HepG2 (cell line): ENCODE data around the gene TLE7. TPM values are rescaled to one million over a fixed set of nuclear protein-coding genes. Genes with fewer than 3 reads are reported as not detected.

Source experiments
- CTCF ChIP-seq: sonication (generic); formaldehyde crosslinking; IDR thresholded peaks from 2 replicates; pipeline ENCODE4 v1.5.0; 2020; ENCODE audit warnings: mild to moderate bottlenecking, missing genetic modification reagents, moderate library complexity
- KAT7 ChIP-seq: IDR thresholded peaks from 2 replicates; pipeline ENCODE4 v1.6.1; 2018; ENCODE audit warnings: borderline replicate concordance, missing compliant biosample characterization
- KDM2A ChIP-seq: sonication (generic); formaldehyde crosslinking; IDR thresholded peaks from 2 replicates; pipeline ENCODE4 v1.4.0; 2020; ENCODE audit warnings: low read depth, missing genetic modification reagents, borderline replicate concordance
- KDM3A ChIP-seq: IDR thresholded peaks from 2 replicates; pipeline ENCODE4 v1.6.1; 2018; ENCODE audit warnings: low read depth, missing compliant biosample characterization
- MYC ChIP-seq: sonication (generic); formaldehyde crosslinking; IDR thresholded peaks from 2 replicates; pipeline ENCODE4 v1.9.0; 2021; ENCODE audit warnings: missing genetic modification reagents, borderline replicate concordance
- PRDM10 ChIP-seq: sonication (generic); formaldehyde crosslinking; IDR thresholded peaks from 2 replicates; pipeline ENCODE4 v1.4.0; 2020; ENCODE audit warnings: low read depth, missing genetic modification reagents
- RARG ChIP-seq: sonication (generic); formaldehyde crosslinking; IDR thresholded peaks from 2 replicates; pipeline ENCODE4 v1.4.0; 2020; ENCODE audit warnings: low read depth, mild to moderate bottlenecking, missing genetic modification reagents
- RERE ChIP-seq: IDR thresholded peaks from 2 replicates; pipeline ENCODE4 v1.6.1; 2016; ENCODE audit warnings: low read depth, missing genetic modification reagents, missing compliant biosample characterization
- RFX3 ChIP-seq: IDR thresholded peaks from 2 replicates; pipeline ENCODE4 v1.6.1; 2016; ENCODE audit warnings: missing biosample characterization, missing genetic modification reagents
- SIN3B ChIP-seq: fragments of 150-350 bp; IDR thresholded peaks from 2 replicates; pipeline ENCODE4 v1.6.1; 2014; ENCODE audit warnings: low read length
- ZFP82 ChIP-seq: sonication (generic); formaldehyde crosslinking; IDR thresholded peaks from 2 replicates; pipeline ENCODE4 v1.5.1; 2020; ENCODE audit warnings: mild to moderate bottlenecking, missing genetic modification reagents, borderline replicate concordance
- ZNF546 ChIP-seq: sonication (generic); formaldehyde crosslinking; conservative IDR thresholded peaks from 2 replicates; pipeline ENCODE4 v1.8.1; 2023; ENCODE audit warnings: mild to moderate bottlenecking, missing genetic modification reagents
- ZNF576 ChIP-seq: sonication (generic); formaldehyde crosslinking; IDR thresholded peaks from 2 replicates; pipeline ENCODE4 v1.4.0; 2020; ENCODE audit warnings: mild to moderate bottlenecking, missing genetic modification reagents
- ZNF766 ChIP-seq: sonication (generic); formaldehyde crosslinking; IDR thresholded peaks from 2 replicates; pipeline ENCODE4 v1.5.0; 2020; ENCODE audit warnings: missing genetic modification reagents, borderline replicate concordance
- ZNF839 ChIP-seq: sonication (generic); formaldehyde crosslinking; IDR thresholded peaks from 2 replicates; pipeline ENCODE4 v1.4.0; 2020; ENCODE audit warnings: missing genetic modification reagents, mild to moderate bottlenecking, borderline replicate concordance
- polyA plus RNA-seq, 8 experiments: library from polyadenylated mRNA; depleted of rRNA in 3 of 8; stranded (reverse) in 7 of 8; unstranded in 1 of 8; fragments of >200 nt; fragmentation: Illumina TruSeq in 4 of 8; extraction: Trizol in 4 of 8; gene quantifications; 2 replicates each; pipeline versions ENCODE4 v1.2.1 to v1.2.3, GENCODE V29; 2011 to 2016; ENCODE audit warnings: low read depth in 4 of 8, missing spikeins in 1 of 8, mixed read lengths in 1 of 8; ENCODE audit not compliant: insufficient read depth in 1 of 8
- total RNA-seq, 5 experiments: library from RNA; depleted of rRNA; stranded (reverse); fragments of >200 nt; fragmentation: Illumina TruSeq; extraction: Trizol; gene quantifications; 2 replicates each; pipeline ENCODE4 v1.2.3, GENCODE V29; 2016; ENCODE audit warnings: low read depth in 1 of 5
- TF ChIP-seq, protein P1 (sequence below): sonication (generic); formaldehyde crosslinking; IDR thresholded peaks from 2 replicates; pipeline ENCODE4 v1.8.1; 2023; ENCODE audit warnings: mild to moderate bottlenecking, missing genetic modification reagents

TLE7 gene
- total and polyA plus RNA-seq, 2 of the 13 experiments (the other 11 are each of a cell fraction or from before 2014, with no cell fraction given), result not detected

DNA sequence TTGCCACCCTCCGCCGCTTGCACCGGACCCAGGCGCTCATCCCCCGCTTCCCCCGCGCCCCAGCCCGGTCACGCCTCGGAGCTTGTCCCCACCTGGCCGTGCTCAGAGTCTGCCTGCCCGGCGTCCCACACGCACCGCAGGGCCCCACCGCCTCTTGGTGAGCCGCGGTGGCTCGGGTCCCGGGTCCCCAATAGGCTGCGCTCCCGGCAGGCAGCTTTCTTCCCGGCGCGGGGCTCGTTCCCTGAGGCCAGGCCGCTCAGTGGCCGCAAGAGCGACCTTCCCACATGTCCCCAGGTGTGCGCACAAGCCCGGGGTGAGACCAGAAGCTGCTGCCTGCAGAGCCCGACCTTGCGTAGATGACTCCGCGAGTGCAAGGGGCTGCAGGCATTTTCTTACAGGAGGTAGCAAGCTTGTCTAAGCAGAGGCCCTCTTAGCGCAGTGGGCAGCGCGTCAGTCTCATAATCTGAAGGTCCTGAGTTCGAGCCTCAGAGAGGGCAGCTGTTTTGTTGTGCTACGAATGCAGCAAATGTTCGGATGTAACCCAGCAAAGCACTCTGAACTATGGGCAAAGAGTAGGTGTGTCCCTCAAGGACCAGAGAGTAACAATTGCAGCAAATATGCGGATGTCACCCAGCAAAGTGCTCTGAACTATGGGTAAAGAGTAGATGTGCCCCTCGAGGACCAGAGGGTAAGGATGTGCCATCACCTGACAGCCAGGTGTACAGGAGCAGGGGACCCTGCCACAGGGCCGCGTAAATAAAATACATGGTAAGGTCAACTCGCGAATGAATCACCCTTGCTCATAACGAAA, 15.6 kb downstream of the TLE7 start (continued):
- TF ChIP-seq RERE (CRISPR knock-in tag), result peak; percentile 73; the same call in 1 of the 2 replicates
- peak; percentile 44 for TF ChIP-seq CTCF
- peak; percentile 81; the same call in 1 of the 2 replicates for TF ChIP-seq ZNF546 (CRISPR knock-in tag)
- TF ChIP-seq KAT7 (CRISPR knock-in tag), result peak; percentile 88; the same call in 1 of the 2 replicates
- TF ChIP-seq PRDM10 (CRISPR knock-in tag), result peak; percentile 87
- peak; percentile 91 for TF ChIP-seq MYC (CRISPR knock-in tag)
- TF ChIP-seq ZNF839 (CRISPR knock-in tag), result peak; percentile 62; the same call in 1 of the 2 replicates
- TF ChIP-seq RFX3 (CRISPR knock-in tag), result no peak; the same call in 1 of the 2 replicates
- TF ChIP-seq KDM2A (CRISPR knock-in tag), result peak; percentile 98
- no peak for TF ChIP-seq SIN3B
- TF ChIP-seq, protein P1, sequence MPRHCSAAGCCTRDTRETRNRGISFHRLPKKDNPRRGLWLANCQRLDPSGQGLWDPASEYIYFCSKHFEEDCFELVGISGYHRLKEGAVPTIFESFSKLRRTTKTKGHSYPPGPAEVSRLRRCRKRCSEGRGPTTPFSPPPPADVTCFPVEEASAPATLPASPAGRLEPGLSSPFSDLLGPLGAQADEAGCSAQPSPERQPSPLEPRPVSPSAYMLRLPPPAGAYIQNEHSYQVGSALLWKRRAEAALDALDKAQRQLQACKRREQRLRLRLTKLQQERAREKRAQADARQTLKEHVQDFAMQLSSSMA (CRISPR knock-in tag), result peak; percentile 68; the same call in 1 of the 2 replicates
- TF ChIP-seq ZNF766 (CRISPR knock-in tag), result peak; percentile 69
- peak; percentile 88; the same call in 1 of the 2 replicates for TF ChIP-seq RARG (CRISPR knock-in tag)
- TF ChIP-seq ZFP82 (CRISPR knock-in tag), result no peak
- 0 out of 2 replicates have a peak, but pooled peaks have one; percentile 51 for TF ChIP-seq ZNF576 (CRISPR knock-in tag)
- peak; percentile 97 for TF ChIP-seq KDM3A (CRISPR knock-in tag)
